ENCODE results near the gene PCSK1.

PCSK1 gene

GRCh38 chr5:96433066-96433447 is at the start of gene PCSK1:
Gene PCSK1, minus strand, starts transcription at chr5:96433248. Its CDS starts 206 bp downstream, at chr5:96433042.
- DNase-seq = no peak

- no peak for DNase-seq
Observed at GRCh38 chr5:96481867-96482266, 48.8 kb upstream of the PCSK1 start.

GRCh38 chr5:96481009-96481786 is 48.1 kb upstream of the PCSK1 start:
- no peak for DNase-seq

- no peak for DNase-seq
Observed at GRCh38 chr5:96478983-96479382, 45.9 kb upstream of the PCSK1 start.

- DNase-seq = no peak
Observed at GRCh38 chr5:96476654-96477053, 43.6 kb upstream of the PCSK1 start.

- no peak for DNase-seq
Observed at GRCh38 chr5:96474073-96474472, 41.0 kb upstream of the PCSK1 start.

- DNase-seq = no peak
Observed at GRCh38 chr5:96473155-96473554, 40.1 kb upstream of the PCSK1 start.

- DNase-seq = no peak
Observed at GRCh38 chr5:96470785-96471184, 37.7 kb upstream of the PCSK1 start.

DNA sequence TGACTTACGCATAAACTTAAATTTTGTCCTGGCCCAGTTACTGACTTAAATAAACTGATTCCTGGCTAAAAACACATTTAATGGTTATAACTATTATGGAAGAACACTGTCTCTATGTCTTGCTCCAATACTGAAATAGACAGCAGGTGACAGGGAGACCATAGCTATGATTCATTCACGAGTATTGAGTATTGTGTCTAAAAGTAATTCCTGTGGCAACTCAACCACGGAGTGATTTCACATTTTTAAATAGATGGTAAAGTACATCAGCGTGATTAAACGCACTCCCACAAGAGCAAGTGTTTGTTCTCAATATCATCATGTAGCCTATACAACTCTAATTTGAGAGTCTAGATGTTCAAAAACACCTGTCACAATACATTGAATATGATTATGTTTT is 35.9 kb upstream of the PCSK1 start:
- DNase-seq = no peak

DNA sequence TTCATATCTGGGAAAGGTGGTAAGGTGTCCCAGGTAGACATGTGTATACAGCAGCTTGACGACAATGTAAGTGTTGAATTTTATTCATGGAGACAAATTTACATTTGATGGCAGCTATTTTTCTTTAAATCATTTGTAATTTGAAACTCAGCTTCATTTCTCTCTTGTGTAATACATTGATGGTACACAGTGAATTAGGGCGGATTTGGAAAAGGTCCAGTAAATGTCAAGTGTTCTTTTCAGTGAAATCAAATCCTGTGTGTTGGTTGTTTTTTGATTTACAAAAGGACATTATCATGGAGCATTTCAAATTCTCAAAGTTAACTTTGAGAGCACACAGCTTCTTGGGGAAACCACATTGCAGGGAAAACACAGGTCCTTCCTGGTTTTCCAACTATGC is 30.0 kb upstream of the PCSK1 start:
- DNase-seq = no peak

- no peak for DNase-seq
Observed at GRCh38 chr5:96459313-96460121, 26.5 kb upstream of the PCSK1 start.

GRCh38 chr5:96458176-96458575 is 25.1 kb upstream of the PCSK1 start:
- DNase-seq = no peak

DNA sequence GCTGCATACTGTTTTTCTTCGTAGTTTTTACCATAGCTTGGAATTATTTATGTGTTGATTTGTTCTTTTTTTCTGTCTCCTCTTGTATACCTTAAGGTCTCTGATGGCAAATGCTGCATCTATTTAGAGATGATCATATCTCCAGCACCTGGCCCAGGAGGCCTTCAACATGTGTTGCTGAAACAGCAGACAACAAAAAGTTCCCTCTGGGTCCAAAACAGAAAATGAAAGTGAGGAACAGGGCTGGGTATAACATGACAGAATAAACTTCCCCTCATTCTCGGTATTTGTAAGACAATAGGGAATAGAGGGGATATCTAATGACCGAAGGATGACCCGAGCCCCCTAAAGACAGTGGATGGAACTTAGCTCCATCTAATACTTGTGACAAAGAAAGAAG is 22.7 kb upstream of the PCSK1 start:
- DNase-seq = no peak

- no peak for DNase-seq
Observed at GRCh38 chr5:96453394-96453793, 20.3 kb upstream of the PCSK1 start.

GRCh38 chr5:96447949-96448348 is 14.9 kb upstream of the PCSK1 start:
- DNase-seq = no peak

GRCh38 chr5:96440185-96440538 is 7.1 kb upstream of the PCSK1 start:
- DNase-seq = no peak

GRCh38 chr5:96439477-96440184 is 6.6 kb upstream of the PCSK1 start:
- DNase-seq = no peak

DNA sequence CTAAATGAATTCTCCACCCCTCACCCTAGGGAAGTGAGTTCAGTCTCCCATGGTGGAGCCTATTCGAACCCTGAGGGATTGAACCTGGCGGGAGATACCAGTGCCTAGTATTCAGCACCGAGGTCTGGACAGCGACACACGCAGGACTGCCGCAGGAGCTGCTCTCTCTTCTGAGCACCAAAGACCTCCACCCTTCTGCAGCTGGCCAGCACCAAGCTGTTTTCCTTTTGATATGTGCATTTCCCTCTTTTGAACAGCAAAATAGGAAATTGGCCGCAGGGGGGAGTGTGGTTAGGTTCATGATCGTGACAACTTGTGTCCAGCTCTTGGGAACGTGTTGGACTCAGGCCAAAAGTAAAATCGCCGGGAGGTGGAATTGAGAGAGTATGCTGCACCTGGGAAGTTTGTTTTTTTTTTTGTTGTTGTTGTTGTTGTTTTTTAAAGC is 1.2 kb upstream of the PCSK1 start:
- DNase-seq = peak; percentile 42

DNA sequence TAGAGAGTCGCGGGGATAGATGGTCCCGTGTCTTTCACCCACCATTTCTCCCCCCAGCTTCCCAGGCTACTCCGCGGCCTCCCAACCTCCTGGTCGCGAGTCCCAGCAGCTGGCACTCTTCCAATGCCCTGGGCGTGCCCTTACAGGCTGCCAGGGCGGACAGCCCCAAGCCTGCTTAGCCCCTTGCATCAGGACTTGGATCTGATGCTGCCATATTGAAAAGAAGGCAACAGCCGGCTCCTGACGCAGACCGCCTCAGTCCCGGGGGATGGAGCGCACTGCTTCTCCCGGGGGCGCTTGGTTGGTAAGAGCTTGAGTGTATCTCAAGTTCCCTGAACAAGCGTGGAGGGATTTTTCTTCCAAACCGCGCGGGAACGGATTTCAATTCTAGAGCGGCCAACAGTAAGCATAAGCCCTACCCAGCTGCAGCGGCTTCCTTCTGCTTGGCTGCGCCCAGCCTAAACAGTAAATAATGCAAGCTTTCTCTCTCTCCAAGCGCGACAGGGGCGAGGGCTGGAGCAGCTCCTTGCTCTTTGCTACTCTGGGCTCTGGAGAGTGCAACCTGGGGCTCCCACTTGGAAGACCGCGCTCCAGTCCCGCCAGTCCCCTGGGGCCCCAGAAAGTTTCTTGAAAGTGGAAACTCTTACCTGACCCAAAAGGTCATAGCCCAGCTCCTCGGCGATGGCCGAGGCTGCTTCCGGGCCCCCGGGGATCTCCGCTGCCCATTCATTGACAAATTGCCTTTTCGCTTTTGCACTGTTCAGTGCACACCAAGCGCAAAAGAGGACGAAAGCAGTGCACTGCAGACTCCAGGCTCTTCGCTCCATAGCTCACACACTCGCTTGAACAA is 607 bp downstream of the PCSK1 start:
- DNase-seq = no peak

DNA sequence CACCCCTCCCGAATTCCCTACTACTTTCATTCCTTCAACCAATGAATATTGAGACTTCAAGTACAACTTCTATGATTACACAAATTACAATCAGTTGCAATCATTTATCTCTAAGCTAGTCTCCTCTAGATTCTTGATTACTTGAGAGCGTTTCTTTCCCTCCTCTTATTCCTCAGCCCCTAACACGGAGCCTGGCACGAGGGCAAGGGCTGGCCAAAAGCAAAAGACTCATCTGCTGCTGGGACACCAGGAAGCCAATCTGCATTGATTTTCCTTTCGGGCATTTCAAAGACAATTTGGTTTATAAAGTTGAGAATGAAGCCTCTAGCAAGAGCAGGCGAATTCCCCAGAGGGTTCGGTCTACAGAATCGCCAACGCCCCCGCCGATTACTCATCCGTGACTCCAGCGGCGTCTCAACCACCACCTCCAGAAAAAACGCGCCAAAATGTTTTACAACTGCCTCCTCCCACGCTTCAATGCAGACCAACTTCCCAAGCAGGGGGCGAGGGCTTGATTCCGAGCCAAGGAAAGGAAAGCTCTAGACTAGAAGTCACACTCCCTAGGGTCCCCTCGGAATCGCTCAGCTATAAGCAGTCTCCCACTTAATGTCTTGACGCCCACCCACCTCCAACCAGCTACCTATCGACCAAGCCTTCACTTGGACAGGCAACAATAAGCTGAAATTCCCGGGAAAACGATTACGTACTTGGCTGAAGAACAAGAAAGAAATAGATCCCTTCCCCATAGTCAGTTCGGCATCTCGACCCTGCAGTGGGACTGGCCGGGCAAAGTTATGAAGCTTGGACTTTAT is 1.5 kb downstream of the PCSK1 start:
- peak; percentile 5 for DNase-seq

DNA sequence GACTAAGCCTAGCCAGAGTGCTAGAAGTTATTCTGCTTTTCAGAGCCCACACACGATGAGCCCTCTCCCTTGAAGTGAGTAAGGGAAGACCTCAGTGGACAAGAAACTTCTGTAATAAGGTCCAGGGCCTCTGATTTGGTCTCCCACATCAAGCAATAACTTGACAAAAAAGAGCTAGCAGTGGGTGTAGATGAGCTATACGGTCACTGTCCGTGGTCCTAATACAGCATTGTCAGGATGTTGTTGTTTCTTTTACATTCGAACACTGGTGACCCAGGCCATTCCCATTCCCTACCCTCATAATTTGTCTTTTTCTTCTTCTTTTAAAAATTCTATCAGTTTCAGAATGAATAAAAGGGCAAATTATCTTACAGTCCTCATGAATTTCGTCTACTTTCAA is 5.2 kb downstream of the PCSK1 start:
- no peak for DNase-seq

GRCh38 chr5:96426831-96427230 is 6.2 kb downstream of the PCSK1 start:
- no peak for DNase-seq

Data from stimulated activated CD4-positive, alpha-beta T cell treated with anti-CD3 and anti-CD28 coated beads, Interleukin-1b, Interleukin-23, amount 100 ng/mL, for 48 hours (primary cell).